H9 (cell line): ENCODE data around the gene ATG4B. TPM values are rescaled to one million over a fixed set of nuclear protein-coding genes. Genes with fewer than 3 reads are reported as not detected.

ENCODE experiments used
- DNase-seq: peaks from one replicate; pipeline ENCODE4 v3.0.0-alpha.2; 2017
- H2AFZ ChIP-seq: one replicate; pipeline ENCODE4 v1.6.1; 2013; ENCODE audit warnings: mild to moderate bottlenecking, low read length, control low read depth, moderate library complexity
- H2AK5ac ChIP-seq: 2 replicates; pipeline ENCODE4 v1.6.1; 2013; ENCODE audit warnings: low read length, control low read depth, mixed read lengths; ENCODE audit not compliant: insufficient read length
- H2BK120ac ChIP-seq: one replicate; pipeline ENCODE4 v1.6.1; 2013; ENCODE audit warnings: low read depth, mild to moderate bottlenecking, low read length, control low read depth, inconsistent platforms; ENCODE audit not compliant: poor library complexity, severe bottlenecking
- H2BK12ac ChIP-seq: 2 replicates; pipeline ENCODE4 v1.6.1; 2013; ENCODE audit warnings: low read length, control low read depth, mixed read lengths, low read depth; ENCODE audit not compliant: insufficient read length
- H2BK15ac ChIP-seq: 2 replicates; pipeline ENCODE4 v1.6.1; 2013; ENCODE audit warnings: low read depth, low read length, control low read depth
- H2BK20ac ChIP-seq: one replicate; pipeline ENCODE4 v1.6.1; 2013; ENCODE audit warnings: low read depth, mild to moderate bottlenecking, low read length, control low read depth, inconsistent platforms; ENCODE audit not compliant: poor library complexity, severe bottlenecking
- H2BK5ac ChIP-seq: 2 replicates; pipeline ENCODE4 v1.6.1; 2013; ENCODE audit warnings: low read length, control low read depth, mixed read lengths; ENCODE audit not compliant: insufficient read length
- H3K14ac ChIP-seq: 2 replicates; pipeline ENCODE4 v1.6.1; 2013; ENCODE audit warnings: low read length, control low read depth; ENCODE audit not compliant: insufficient read depth
- H3K18ac ChIP-seq: 2 replicates; pipeline ENCODE4 v1.6.1; 2013; ENCODE audit warnings: low read depth, mild to moderate bottlenecking, mixed read lengths, low read length, control low read depth; ENCODE audit not compliant: insufficient read length
- H3K23ac ChIP-seq: 2 replicates; pipeline ENCODE4 v1.6.1; 2013; ENCODE audit warnings: low read length, control low read depth, mixed read lengths, low read depth; ENCODE audit not compliant: insufficient read length
- H3K23me2 ChIP-seq: 2 replicates; pipeline ENCODE4 v1.6.1; 2013; ENCODE audit warnings: low read depth, mild to moderate bottlenecking, mixed read lengths, low read length, control low read depth; ENCODE audit not compliant: insufficient read length, poor library complexity, severe bottlenecking
- H3K27ac ChIP-seq: 2 replicates; pipeline ENCODE4 v1.5.1; 2013; ENCODE audit warnings: low read length, control low read depth, mixed read lengths, low read depth; ENCODE audit not compliant: insufficient read length
- H3K27me3 ChIP-seq: 2 replicates; pipeline ENCODE4 v1.6.1; 2013; ENCODE audit warnings: low read length, control low read depth, inconsistent platforms; ENCODE audit not compliant: insufficient read depth
- H3K4ac ChIP-seq: 2 replicates; pipeline ENCODE4 v1.6.1; 2013; ENCODE audit warnings: low read depth, mild to moderate bottlenecking, control low read depth, inconsistent platforms, low read length, moderate library complexity
- H3K4me1 ChIP-seq: 2 replicates; pipeline ENCODE4 v1.6.1; 2013; ENCODE audit warnings: low read length, control low read depth, inconsistent platforms; ENCODE audit not compliant: insufficient read depth
- H3K4me2 ChIP-seq: 2 replicates; pipeline ENCODE4 v1.6.1; 2013; ENCODE audit warnings: low read length, control low read depth, mixed read lengths; ENCODE audit not compliant: insufficient read length, insufficient read depth
- H3K56ac ChIP-seq: 2 replicates; pipeline ENCODE4 v1.6.1; 2013; ENCODE audit warnings: low read depth, mild to moderate bottlenecking, mixed read lengths, low read length, control low read depth; ENCODE audit not compliant: insufficient read length
- H3K79me1 ChIP-seq: 2 replicates; pipeline ENCODE4 v1.6.1; 2013; ENCODE audit warnings: low read depth, mild to moderate bottlenecking, moderate library complexity, low read length, control low read depth, inconsistent platforms; ENCODE audit not compliant: insufficient read depth, poor library complexity, severe bottlenecking
- H3K79me2 ChIP-seq: 2 replicates; pipeline ENCODE4 v1.6.1; 2013; ENCODE audit warnings: low read length, control low read depth, inconsistent platforms; ENCODE audit not compliant: insufficient read depth
- H3K9ac ChIP-seq: 2 replicates; pipeline ENCODE4 v1.6.1; 2013; ENCODE audit warnings: low read length, control low read depth, mixed read lengths; ENCODE audit not compliant: insufficient read length; ENCODE audit errors: extremely low read depth
- H3K9me3 ChIP-seq: one replicate; pipeline ENCODE4 v1.6.1; 2013; ENCODE audit warnings: low read depth, low read length, inconsistent platforms; ENCODE audit not compliant: control insufficient read depth
- H3T11ph ChIP-seq: one replicate; pipeline ENCODE4 v1.6.1; 2013; ENCODE audit warnings: mild to moderate bottlenecking, low read length, control low read depth, inconsistent platforms
- H4K20me1 ChIP-seq: one replicate; pipeline ENCODE4 v1.6.1; 2013; ENCODE audit not compliant: control insufficient read depth, insufficient read length, insufficient read depth
- H4K5ac ChIP-seq: 2 replicates; pipeline ENCODE4 v1.6.1; 2013; ENCODE audit warnings: low read depth, mild to moderate bottlenecking, mixed read lengths, low read length, control low read depth; ENCODE audit not compliant: insufficient read length
- H4K8ac ChIP-seq: replicated peaks from 2 replicates; pipeline ENCODE4 v1.6.1; 2013; ENCODE audit warnings: low read length, control low read depth, mixed read lengths, low read depth; ENCODE audit not compliant: insufficient read length
- H4K91ac ChIP-seq: 2 replicates; pipeline ENCODE4 v1.6.1; 2013; ENCODE audit warnings: low read depth, mild to moderate bottlenecking, moderate library complexity, mixed read lengths, low read length, control low read depth; ENCODE audit not compliant: insufficient read length
- H3K27ac Mint-ChIP-seq, 3 experiments: 2 replicates in 2 of 3; 3 replicates in 1 of 3; pipeline ENCODE4 v1.8.0; 2020 to 2021; ENCODE audit warnings: mixed read lengths in 3 of 3, mild to moderate bottlenecking in 1 of 3, moderate library complexity in 1 of 3
- H3K27me3 Mint-ChIP-seq: 2 replicates; pipeline ENCODE4 v1.8.0; 2021; ENCODE audit warnings: low read depth, mild to moderate bottlenecking, moderate library complexity, mixed read lengths
- H3K36me3 Mint-ChIP-seq, 3 experiments: 2 replicates in 2 of 3; 3 replicates in 1 of 3; pipeline ENCODE4 v1.8.0; 2020 to 2021; ENCODE audit warnings: low read depth in 3 of 3, mixed read lengths in 3 of 3; ENCODE audit not compliant: insufficient read depth in 1 of 3
- H3K4me1 Mint-ChIP-seq, 2 experiments: 2 replicates each; pipeline ENCODE4 v1.8.0; 2020; ENCODE audit warnings: mixed read lengths in 2 of 2
- H3K4me3 Mint-ChIP-seq, 2 experiments: 2 replicates in 1 of 2; 3 replicates in 1 of 2; pipeline ENCODE4 v1.8.0; 2020 to 2021; ENCODE audit warnings: mild to moderate bottlenecking in 2 of 2, mixed read lengths in 2 of 2, moderate library complexity in 1 of 2
- H3K9me3 Mint-ChIP-seq, 2 experiments: 2 replicates in 1 of 2; 3 replicates in 1 of 2; pipeline ENCODE4 v1.8.0; 2020; ENCODE audit warnings: mild to moderate bottlenecking in 2 of 2, mixed read lengths in 2 of 2, moderate library complexity in 1 of 2
- WGBS: extraction: QIAGEN DNeasy Blood & Tissue Kit; methylation state at CpG from one replicate; pipeline ENCODE4 v1.1.7; 2013; ENCODE audit warnings: missing lambda C conversion rate, low lambda C conversion rate, mixed read lengths; ENCODE audit not compliant: insufficient read length; ENCODE audit errors: extremely low coverage; 5-methylcytosine and 5-hydroxymethylcytosine counted together
- total RNA-seq: library from RNA; stranded (reverse); gene quantifications from 2 replicates; pipeline ENCODE4 v1.2.1, GENCODE V29; 2021
- TF ChIP-seq, protein P1 (sequence below): fragments of 200-600 bp; sonication (generic); conservative IDR thresholded peaks from 3 replicates; pipeline ENCODE4 v1.8.0; 2021; ENCODE audit warnings: antibody characterized with exemption, mild to moderate bottlenecking

ATG4B gene
- total RNA-seq, 1 experiment from 2014 or later, result 105 TPM

DNA sequence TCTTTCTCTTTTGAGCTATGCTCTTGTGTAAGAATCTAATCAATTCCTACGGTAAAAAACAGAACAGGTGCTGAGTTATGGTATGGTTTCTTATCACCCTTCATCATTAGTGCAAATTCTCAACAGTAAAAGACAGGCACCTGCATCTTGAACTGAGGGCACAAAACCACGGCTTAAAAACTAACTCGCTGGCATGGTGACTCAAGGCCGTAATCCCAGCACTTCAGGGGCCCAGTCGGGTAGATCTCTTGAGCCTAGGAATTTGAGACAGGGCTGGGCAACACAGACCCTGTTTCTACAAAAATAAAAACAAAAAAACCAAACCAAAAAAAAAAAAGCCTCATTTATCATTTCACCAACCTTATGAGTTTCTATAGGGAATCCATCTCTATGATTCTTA is 33.8 kb upstream of the ATG4B start:
- no peak for DNase-seq
- TF ChIP-seq, protein P1, sequence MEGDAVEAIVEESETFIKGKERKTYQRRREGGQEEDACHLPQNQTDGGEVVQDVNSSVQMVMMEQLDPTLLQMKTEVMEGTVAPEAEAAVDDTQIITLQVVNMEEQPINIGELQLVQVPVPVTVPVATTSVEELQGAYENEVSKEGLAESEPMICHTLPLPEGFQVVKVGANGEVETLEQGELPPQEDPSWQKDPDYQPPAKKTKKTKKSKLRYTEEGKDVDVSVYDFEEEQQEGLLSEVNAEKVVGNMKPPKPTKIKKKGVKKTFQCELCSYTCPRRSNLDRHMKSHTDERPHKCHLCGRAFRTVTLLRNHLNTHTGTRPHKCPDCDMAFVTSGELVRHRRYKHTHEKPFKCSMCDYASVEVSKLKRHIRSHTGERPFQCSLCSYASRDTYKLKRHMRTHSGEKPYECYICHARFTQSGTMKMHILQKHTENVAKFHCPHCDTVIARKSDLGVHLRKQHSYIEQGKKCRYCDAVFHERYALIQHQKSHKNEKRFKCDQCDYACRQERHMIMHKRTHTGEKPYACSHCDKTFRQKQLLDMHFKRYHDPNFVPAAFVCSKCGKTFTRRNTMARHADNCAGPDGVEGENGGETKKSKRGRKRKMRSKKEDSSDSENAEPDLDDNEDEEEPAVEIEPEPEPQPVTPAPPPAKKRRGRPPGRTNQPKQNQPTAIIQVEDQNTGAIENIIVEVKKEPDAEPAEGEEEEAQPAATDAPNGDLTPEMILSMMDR, result no peak
- Histone ChIP-seq H3K9ac (no peak overlapping the region), H2BK12ac (no peak overlapping the region), H4K91ac (no peak overlapping the region), H2BK15ac (no peak overlapping the region), H2AK5ac (no peak overlapping the region), H3K4me1 (no peaks in the 10 kb centered on the region), H3K79me2 (no peaks in the 10 kb centered on the region), H4K8ac (no peak overlapping the region), H3K79me1 (no peaks in the 10 kb centered on the region), H3K23me2 (no peaks in the 10 kb centered on the region), H3K4me2 (no peak overlapping the region), H3K9me3 (no peaks in the 10 kb centered on the region), H4K20me1 (no peaks in the 10 kb centered on the region), H2BK120ac (no peak overlapping the region), H4K5ac (no peak overlapping the region), H3T11ph (no peak overlapping the region), H3K4ac (no peak overlapping the region), H3K56ac (no peak overlapping the region), H3K18ac (no peak overlapping the region), H2AFZ (no peak overlapping the region), H3K27ac (no peak overlapping the region), H3K14ac (no peak overlapping the region), H3K27me3 (no peaks in the 10 kb centered on the region), H2BK20ac (no peak overlapping the region), H3K23ac (no peak overlapping the region), H2BK5ac (no peak overlapping the region)
- H3K27ac Mint-ChIP-seq, result 0 out of 7 replicates have a peak overlapping the region, but pooled peaks of 1 of the 3 experiments have one; percentile 48
- no CpG with 5 or more reads among the region's 5 CpGs for WGBS
- no peaks in the 10 kb centered on the region for H3K27me3 Mint-ChIP-seq
- H3K9me3 Mint-ChIP-seq, result no peaks in the 10 kb centered on the region
- no peaks in the 10 kb centered on the region for H3K4me1 Mint-ChIP-seq
- H3K36me3 Mint-ChIP-seq, result peaks cover 22 to 57% (median 52%) of the 10 kb centered on the region in 3 experiments; a peak in 6 of 7 replicates
- H3K4me3 Mint-ChIP-seq, result no peak overlapping the region
